Brain pericyte (primary cell): Measurements from ENCODE around the gene SH3BGRL2.
"Not testable (repeated sequence)": the region's sequence is repeated elsewhere in the genome, so short reads cannot be mapped to it uniquely, and the experiment has no call there.

Experiments used
- DNase-seq: peaks from one replicate; pipeline ENCODE4 v3.0.0-alpha.2; 2012; ENCODE audit warnings: low read depth, low spot score

Gene SH3BGRL2

DNA sequence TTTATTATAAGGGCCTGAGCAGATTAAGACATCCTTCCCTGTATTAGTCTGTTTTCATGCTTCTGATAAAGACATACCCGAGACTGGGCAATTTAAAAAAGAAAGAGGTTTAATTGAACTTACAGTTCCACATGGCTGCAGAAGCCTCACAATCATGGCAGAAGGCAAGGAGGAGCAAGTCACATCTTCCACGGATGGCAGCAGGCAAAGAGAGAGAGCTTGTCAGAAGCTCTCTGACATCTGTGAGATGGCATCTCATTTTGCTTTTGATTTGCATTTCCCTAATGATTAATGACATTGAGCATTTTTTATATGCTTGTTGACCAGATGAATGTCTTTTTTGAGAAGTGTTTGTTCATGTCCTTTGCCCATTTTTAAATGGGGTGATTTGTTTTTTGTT lies 114.2 kb downstream of the SH3BGRL2 start:
- DNase-seq = not testable (repeated sequence)

DNA sequence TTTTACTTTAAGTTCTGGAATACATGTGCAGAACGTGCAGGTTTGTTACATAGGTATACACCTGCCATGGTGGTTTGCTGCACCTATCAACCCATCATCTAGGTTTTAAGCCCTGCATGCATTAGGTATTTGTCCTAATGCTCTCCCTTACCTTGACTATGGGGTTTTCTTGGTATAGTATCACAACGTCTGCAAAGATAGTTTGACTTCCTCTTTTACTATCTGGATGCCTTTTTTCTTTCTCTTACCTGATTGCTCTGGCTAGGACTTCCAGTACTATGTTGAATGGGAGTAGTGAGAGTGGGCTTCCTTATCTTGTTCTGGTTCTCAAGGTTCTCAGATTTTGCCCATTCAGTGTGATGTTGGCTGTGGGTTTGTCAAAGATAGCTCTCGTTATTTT lies 115.2 kb downstream of the SH3BGRL2 start:
- not testable (repeated sequence) for DNase-seq

DNA sequence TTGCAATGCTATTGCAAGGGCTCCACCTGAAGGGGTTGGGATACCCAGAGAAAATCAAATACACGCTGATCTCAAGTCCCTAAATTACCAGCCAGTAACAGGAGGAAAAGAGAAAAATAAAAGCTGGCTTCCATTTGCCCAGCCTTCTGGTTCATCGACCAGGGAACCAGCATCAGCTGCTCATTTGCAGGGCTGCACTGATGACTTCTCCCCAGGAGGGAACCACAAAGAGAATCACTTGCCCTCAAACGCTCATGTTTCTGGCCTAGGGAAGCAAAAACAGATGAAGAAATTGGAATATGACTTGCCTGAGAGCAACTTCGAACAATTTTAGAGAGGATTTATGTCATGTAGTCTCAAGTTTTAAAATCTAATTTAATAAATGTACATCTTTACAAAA lies 119.7 kb downstream of the SH3BGRL2 start:
- peak; percentile 60 for DNase-seq
